Adrenal gland (tissue), 19 donors: ENCODE measurements around the gene EXOC6. TPM values are rescaled to one million over a fixed set of nuclear protein-coding genes. Genes with fewer than 3 reads are reported as not detected.
A peak's percentile ranks its signal among the peaks of the same experiment; 100 is the strongest.

Experiments used
- DNase-seq, 7 donors: peaks; one replicate each; pipeline ENCODE4 v3.0.0-alpha.2; 2019 to 2020
- H3K27ac ChIP-seq, 5 donors: fragments of 200-600 bp; sonication (generic) in 4 of 5; 1 replicate in 3 of 5; 2 replicates in 2 of 5; pipeline versions ENCODE4 v1.5.1 to v1.8.0; 2016 to 2020; ENCODE audit warnings: mild to moderate bottlenecking in 1 of 5
- H3K27me3 ChIP-seq: fragments of 200-600 bp; 2 replicates; pipeline ENCODE4 v1.8.0; 2021
- H3K36me3 ChIP-seq, 2 donors: fragments of 200-600 bp; replicated peaks in 1 of 2; 1 replicate in 1 of 2; 2 replicates in 1 of 2; pipeline versions ENCODE4 v1.5.1 to v1.8.0; 2018 to 2022
- H3K4me1 ChIP-seq, 2 donors: fragments of 200-600 bp; replicated peaks in 1 of 2; 1 replicate in 1 of 2; 2 replicates in 1 of 2; pipeline versions ENCODE4 v1.5.1 to v1.8.0; 2018 to 2021
- H3K4me3 ChIP-seq, 4 donors: fragments of 200-600 bp; sonication (generic) in 3 of 4; one replicate each; pipeline ENCODE4 v1.5.1; 2016 to 2018
- H3K9me3 ChIP-seq, 3 donors: fragments of 200-600 bp; sonication (generic) in 1 of 3; replicated peaks in 1 of 3; 1 replicate in 2 of 3; 2 replicates in 1 of 3; pipeline versions ENCODE4 v1.5.1 to v1.8.0; 2016 to 2021
- POLR2A ChIP-seq, 2 donors: fragments of 450-650 bp; IDR thresholded peaks; one replicate each; pipeline ENCODE4 v1.6.1; 2017; ENCODE audit warnings: antibody characterized with exemption in 2 of 2, mild to moderate bottlenecking in 2 of 2, moderate library complexity in 1 of 2
- WGBS, 4 donors: extraction: QIAGEN DNeasy Blood & Tissue Kit in 2 of 4; methylation state at CpG; one replicate each; pipeline versions ENCODE4 v1.1.5 to v1.1.7; 2013 to 2017; 5-methylcytosine and 5-hydroxymethylcytosine counted together
- intact Hi-C, 2 donors: fragments of 100-400 bp; cut with DNase I; formaldehyde crosslinking; loops; one replicate each; pipeline versions ENCODE4 v1.14.1 to v1.15.0; 2022 to 2023
- long read RNA-seq, 10 donors: library from polyadenylated mRNA in 3 of 10; unstranded in 2 of 10; stranded (forward) in 1 of 10; transcript quantifications; one replicate each; pipeline ENCODE4 v2.0.0 and lab custom pipeline, GENCODE V29; 2021 to 2026
- polyA plus RNA-seq, 3 donors: library from polyadenylated mRNA; stranded (reverse); fragments of 200-250 nt in 2 of 3; fragments of 350-450 nt in 1 of 3; fragmentation: Illumina TruSeq in 1 of 3; extraction: RNeasy Lipid Tissue Mini Kit (QIAGEN cat#74804) in 1 of 3; gene quantifications; one replicate each; pipeline ENCODE4 v1.2.3, GENCODE V29; 2013 to 2014
- total RNA-seq, 9 donors: library from RNA; depleted of rRNA in 4 of 9; stranded (reverse); fragments of >200 nt in 4 of 9; fragments of 120-200 nt in 1 of 9; fragmentation: NEBNext Ultra II Directional in 1 of 9; extraction: Animal tissue kit (Norgen Biotek cat#: 25700) in 1 of 9; gene quantifications; one replicate each; pipeline versions ENCODE4 v1.1.0 to v1.2.4, GENCODE V29; 2013 to 2023
- TF ChIP-seq, protein P1 (sequence below), 6 experiments: fragments of 450-650 bp in 4 of 6; fragments of 200-600 bp in 2 of 6; sonication (generic) in 1 of 6; IDR thresholded peaks; 1 replicate in 5 of 6; 2 replicates in 1 of 6; pipeline versions ENCODE4 v1.5.1 to v1.8.0; 2016 to 2021; ENCODE audit warnings: antibody characterized with exemption in 6 of 6, mild to moderate bottlenecking in 2 of 6, moderate library complexity in 1 of 6
- donor health status: healthy with polysubstance abuse.
- donor health status: Bipolar disorder and iron deficiency.
- donor health status: DM: yes; HTN: yes; CAD: no.
- donor health status: DM: no; HTN: no; CAD: no.
- donor health status: DM: no; HTN: no; CAD: no.
- donor health status: DM: yes; HTN: yes; CAD: no.

The EXOC6 gene, protein sequence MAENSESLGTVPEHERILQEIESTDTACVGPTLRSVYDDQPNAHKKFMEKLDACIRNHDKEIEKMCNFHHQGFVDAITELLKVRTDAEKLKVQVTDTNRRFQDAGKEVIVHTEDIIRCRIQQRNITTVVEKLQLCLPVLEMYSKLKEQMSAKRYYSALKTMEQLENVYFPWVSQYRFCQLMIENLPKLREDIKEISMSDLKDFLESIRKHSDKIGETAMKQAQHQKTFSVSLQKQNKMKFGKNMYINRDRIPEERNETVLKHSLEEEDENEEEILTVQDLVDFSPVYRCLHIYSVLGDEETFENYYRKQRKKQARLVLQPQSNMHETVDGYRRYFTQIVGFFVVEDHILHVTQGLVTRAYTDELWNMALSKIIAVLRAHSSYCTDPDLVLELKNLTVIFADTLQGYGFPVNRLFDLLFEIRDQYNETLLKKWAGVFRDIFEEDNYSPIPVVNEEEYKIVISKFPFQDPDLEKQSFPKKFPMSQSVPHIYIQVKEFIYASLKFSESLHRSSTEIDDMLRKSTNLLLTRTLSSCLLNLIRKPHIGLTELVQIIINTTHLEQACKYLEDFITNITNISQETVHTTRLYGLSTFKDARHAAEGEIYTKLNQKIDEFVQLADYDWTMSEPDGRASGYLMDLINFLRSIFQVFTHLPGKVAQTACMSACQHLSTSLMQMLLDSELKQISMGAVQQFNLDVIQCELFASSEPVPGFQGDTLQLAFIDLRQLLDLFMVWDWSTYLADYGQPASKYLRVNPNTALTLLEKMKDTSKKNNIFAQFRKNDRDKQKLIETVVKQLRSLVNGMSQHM
- 10 to 100 TPM; 14.2 to 60.1 (median 28.3) TPM for total RNA-seq
- 10 to 100 TPM in 1 of 3 donors, 1 to 10 TPM in 2; 7.1 to 25.6 (median 9.0) TPM for polyA plus RNA-seq
- long read RNA-seq, donor 1, partial matches to known transcripts = 0 of 3 reads
- long read RNA-seq, donor 1, other reads (novel, unspliced or antisense) = 0 of 3 reads
- long read RNA-seq, donor 2, partial matches to known transcripts = 0 of 4 reads
- long read RNA-seq, donor 2, other reads (novel, unspliced or antisense) = 0 of 4 reads
- long read RNA-seq, donor 3 = 0 reads
- long read RNA-seq, donor 4, partial matches to known transcripts = 3 of 7 reads
- long read RNA-seq, donor 4, other reads (novel, unspliced or antisense) = 3 of 7 reads
- long read RNA-seq, donor 5, transcript EXOC6-201 (22 exons, 3,564 nt) = major isoform, 9 of 27 reads
- long read RNA-seq, donor 5, partial matches to known transcripts = 5 of 27 reads
- long read RNA-seq, donor 5, other reads (novel, unspliced or antisense) = 10 of 27 reads
- long read RNA-seq, donor 6, partial matches to known transcripts = 7 of 11 reads
- long read RNA-seq, donor 6, other reads (novel, unspliced or antisense) = 4 of 11 reads
- long read RNA-seq, donor 7 = 0 reads
- long read RNA-seq, donor 8, partial matches to known transcripts = 6 of 11 reads
- long read RNA-seq, donor 8, other reads (novel, unspliced or antisense) = 0 of 11 reads
- long read RNA-seq, donor 9, partial matches to known transcripts = 0 of 2 reads
- long read RNA-seq, donor 9, other reads (novel, unspliced or antisense) = 0 of 2 reads
- long read RNA-seq, donor 10, partial matches to known transcripts = 0 of 1 reads
- long read RNA-seq, donor 10, other reads (novel, unspliced or antisense) = 0 of 1 reads

- TF ChIP-seq, protein P1, sequence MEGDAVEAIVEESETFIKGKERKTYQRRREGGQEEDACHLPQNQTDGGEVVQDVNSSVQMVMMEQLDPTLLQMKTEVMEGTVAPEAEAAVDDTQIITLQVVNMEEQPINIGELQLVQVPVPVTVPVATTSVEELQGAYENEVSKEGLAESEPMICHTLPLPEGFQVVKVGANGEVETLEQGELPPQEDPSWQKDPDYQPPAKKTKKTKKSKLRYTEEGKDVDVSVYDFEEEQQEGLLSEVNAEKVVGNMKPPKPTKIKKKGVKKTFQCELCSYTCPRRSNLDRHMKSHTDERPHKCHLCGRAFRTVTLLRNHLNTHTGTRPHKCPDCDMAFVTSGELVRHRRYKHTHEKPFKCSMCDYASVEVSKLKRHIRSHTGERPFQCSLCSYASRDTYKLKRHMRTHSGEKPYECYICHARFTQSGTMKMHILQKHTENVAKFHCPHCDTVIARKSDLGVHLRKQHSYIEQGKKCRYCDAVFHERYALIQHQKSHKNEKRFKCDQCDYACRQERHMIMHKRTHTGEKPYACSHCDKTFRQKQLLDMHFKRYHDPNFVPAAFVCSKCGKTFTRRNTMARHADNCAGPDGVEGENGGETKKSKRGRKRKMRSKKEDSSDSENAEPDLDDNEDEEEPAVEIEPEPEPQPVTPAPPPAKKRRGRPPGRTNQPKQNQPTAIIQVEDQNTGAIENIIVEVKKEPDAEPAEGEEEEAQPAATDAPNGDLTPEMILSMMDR (IDR thresholded peaks at IDR 0.05) = no peak
- TF ChIP-seq POLR2A (IDR thresholded peaks at IDR 0.05) = no peak
- Histone ChIP-seq H3K27ac (peak within 1 kb of the TSS in 4 of 5 donors; percentile 75 to 93 (median 86)), H3K36me3 (no peaks in the 10 kb centered on the region), H3K27me3 (no peaks in the 10 kb centered on the region), H3K9me3 (no peaks in the 10 kb centered on the region), H3K4me3 (peak within 1 kb of the TSS; percentile 74 to 94 (median 90)), H3K4me1 (peaks cover 0 to 18% of the 10 kb centered on the region in 2 donors)
- intact Hi-C loops = loop anchor here in 1 of 2 donors (10.0 kb wide), 1 partner anchor 254 kb away; the partner anchor contains the start of gene KIF11
- WGBS, 4 donors = 0 to 1% (median 1%) methylated on average over 14 to 102 of the region's 103 CpGs
- peak; percentile 74 to 86 (median 81) for DNase-seq
These were observed at the start of gene EXOC6 for GRCh38 chr10:92848441-92849233. Gene EXOC6, plus strand, starts transcription at chr10:92848520. Its CDS starts 14 bp downstream, at chr10:92848534.

DNA sequence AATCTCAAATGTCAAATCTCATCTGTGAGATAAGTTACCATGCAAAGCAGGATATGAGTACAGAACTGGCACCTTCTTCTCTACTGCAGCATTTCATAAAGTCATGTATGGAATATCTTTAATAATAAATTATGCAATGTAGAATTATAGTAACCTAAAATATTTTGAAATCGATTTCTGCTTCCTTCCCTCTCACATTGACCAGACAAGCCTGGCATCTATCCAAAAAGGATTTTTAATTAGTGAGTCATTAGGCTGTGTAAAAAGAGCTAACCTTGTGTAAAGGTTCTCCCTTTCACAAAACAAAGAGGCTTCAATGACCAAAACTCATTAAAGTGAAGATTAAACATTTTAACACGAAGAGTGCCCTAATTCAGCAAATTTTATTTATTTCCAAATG is 48.8 kb upstream of the EXOC6 start:
- intact Hi-C loops = no loop called here
- Histone ChIP-seq H3K4me1 (no peaks in the 10 kb centered on the region), H3K27me3 (no peaks in the 10 kb centered on the region), H3K27ac (no peak overlapping the region), H3K9me3 (no peaks in the 10 kb centered on the region), H3K4me3 (no peak overlapping the region), H3K36me3 (no peaks in the 10 kb centered on the region)
- WGBS, 4 donors = 32 to 46% (median 39%) methylated on average over 2 of the region's 2 CpGs
- TF ChIP-seq, protein P1 (IDR thresholded peaks at IDR 0.05) = no peak
- TF ChIP-seq POLR2A (IDR thresholded peaks at IDR 0.05) = no peak
- DNase-seq = no peak

DNA sequence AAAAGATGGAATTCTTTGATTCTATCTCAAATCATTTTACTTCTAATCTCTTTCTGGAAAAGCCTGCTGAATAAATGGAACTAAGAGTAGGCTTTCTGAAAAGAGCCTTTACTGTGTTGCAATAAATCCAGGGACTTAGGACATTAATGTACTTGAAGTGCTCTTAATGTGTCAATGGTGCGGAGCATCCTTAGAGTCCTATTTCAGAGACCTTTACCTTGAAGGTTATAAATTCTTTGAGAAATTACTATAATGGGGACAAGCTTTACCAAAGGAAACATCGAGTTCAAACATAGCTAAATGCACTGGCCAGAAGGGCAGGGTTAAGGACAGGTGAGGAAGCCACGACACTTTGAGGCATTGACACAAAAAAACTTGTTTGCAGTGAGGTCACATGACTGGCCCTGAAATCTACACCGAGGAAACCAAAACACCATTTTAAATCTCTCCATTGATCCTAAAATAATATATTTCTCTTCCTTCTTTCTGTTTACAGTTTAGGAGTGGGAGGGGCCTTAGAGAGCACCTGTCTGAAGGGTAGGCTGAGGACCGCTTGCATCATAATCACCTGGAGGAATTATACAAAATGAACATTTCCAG is 48.1 kb upstream of the EXOC6 start:
- H3K4me3 ChIP-seq = no peak overlapping the region
- TF ChIP-seq, protein P1 (IDR thresholded peaks at IDR 0.05) = no peak
- no peak for TF ChIP-seq POLR2A (IDR thresholded peaks at IDR 0.05)
- no peaks in the 10 kb centered on the region for H3K4me1 ChIP-seq
- intact Hi-C loops = no loop called here
- H3K9me3 ChIP-seq = no peaks in the 10 kb centered on the region
- no peaks in the 10 kb centered on the region for H3K36me3 ChIP-seq
- WGBS, 4 donors = 51 to 59% (median 56%) methylated on average over 5 of the region's 5 CpGs
- no peak overlapping the region for H3K27ac ChIP-seq
- H3K27me3 ChIP-seq = no peaks in the 10 kb centered on the region
- no peak for DNase-seq
